Loucy (cell line): ENCODE data around the gene AFF4.
"Not testable (repeated sequence)": the region's sequence is repeated elsewhere in the genome, so short reads cannot be mapped to it uniquely, and the experiment has no call there.

Source experiments
- EZH2phosphoT487 ChIP-seq: fragments of 200-600 bp; IDR thresholded peaks from 2 replicates; pipeline ENCODE4 v1.6.1; 2018; ENCODE audit warnings: antibody characterized with exemption, mild to moderate bottlenecking, moderate library complexity, borderline replicate concordance
- TF ChIP-seq, protein P1 (sequence below): fragments of 200-600 bp; sonication (generic); conservative IDR thresholded peaks from 2 replicates; pipeline ENCODE4 v1.5.1; 2014; ENCODE audit warnings: mild to moderate bottlenecking, antibody characterized with exemption, low read length

DNA sequence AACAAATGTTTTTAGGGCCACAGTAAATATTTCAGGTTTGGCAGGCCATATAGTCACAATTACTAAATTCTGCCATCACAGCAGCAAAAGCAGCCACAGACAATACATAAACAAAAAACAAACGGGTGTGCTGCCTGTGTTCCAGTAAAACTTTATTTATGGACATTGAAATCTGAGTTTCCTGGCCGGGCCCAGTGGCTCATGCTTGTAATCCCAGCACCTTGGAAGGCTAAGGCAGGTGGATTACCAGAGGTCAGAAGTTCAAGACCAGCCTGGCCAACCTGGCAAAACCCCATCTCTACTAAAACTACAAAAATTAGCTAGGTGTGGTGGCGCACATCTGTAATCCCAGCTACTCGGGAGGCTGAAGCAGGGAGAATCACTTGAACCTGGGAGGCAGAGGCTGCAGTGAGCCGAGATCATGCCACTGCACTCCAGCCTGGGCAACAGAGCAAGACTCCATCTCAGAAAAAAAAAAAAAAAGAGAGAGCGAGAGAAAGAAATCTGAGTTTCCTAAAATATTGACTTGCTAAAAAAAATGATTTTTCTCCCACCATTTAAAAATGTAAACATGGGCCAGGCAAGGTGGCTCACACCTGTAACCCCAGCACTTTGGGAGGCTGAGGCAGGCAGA is 7.2 kb downstream of the AFF4 start:
- TF ChIP-seq, protein P1, sequence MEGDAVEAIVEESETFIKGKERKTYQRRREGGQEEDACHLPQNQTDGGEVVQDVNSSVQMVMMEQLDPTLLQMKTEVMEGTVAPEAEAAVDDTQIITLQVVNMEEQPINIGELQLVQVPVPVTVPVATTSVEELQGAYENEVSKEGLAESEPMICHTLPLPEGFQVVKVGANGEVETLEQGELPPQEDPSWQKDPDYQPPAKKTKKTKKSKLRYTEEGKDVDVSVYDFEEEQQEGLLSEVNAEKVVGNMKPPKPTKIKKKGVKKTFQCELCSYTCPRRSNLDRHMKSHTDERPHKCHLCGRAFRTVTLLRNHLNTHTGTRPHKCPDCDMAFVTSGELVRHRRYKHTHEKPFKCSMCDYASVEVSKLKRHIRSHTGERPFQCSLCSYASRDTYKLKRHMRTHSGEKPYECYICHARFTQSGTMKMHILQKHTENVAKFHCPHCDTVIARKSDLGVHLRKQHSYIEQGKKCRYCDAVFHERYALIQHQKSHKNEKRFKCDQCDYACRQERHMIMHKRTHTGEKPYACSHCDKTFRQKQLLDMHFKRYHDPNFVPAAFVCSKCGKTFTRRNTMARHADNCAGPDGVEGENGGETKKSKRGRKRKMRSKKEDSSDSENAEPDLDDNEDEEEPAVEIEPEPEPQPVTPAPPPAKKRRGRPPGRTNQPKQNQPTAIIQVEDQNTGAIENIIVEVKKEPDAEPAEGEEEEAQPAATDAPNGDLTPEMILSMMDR = not testable (repeated sequence)
- TF ChIP-seq EZH2phosphoT487 = not testable (repeated sequence)
